SK-N-SH (cell line): ENCODE data around the gene SFMBT2. TPM values are rescaled to one million over a fixed set of nuclear protein-coding genes. Genes with fewer than 3 reads are reported as not detected.

Experiments
- CTCF ChIA-PET: fragments of 300-600, 350-600 bp; formaldehyde crosslinking; extraction: SDS; loops from one replicate; lab custom pipeline; 2021; lab: Yijun Ruan, JAX
- POLR2A ChIA-PET: fragments of 350-600 bp; sonication (Branson Sonifier 250); formaldehyde crosslinking; extraction: SDS; loops from one replicate; lab custom pipeline; 2020; ENCODE audit warnings: antibody characterized with exemption, inconsistent platforms; lab: Yijun Ruan, JAX
- DNase-seq: peaks from one replicate; pipeline ENCODE4 v3.0.0; 2012
- H2AFZ ChIP-seq: fragments of 200-600 bp; sonication (generic); 2 replicates; pipeline ENCODE4 v1.8.1; 2016; ENCODE audit warnings: antibody characterized with exemption, mild to moderate bottlenecking, low read depth
- H3F3A ChIP-seq: fragments of 200-600 bp; sonication (generic); replicated peaks from 2 replicates; pipeline ENCODE3; 2016; ENCODE audit warnings: antibody characterized with exemption, mild to moderate bottlenecking; ENCODE audit not compliant: insufficient read depth
- H3K27ac ChIP-seq, 2 experiments: fragments of 200-500 bp in 1 of 2; fragments of 200-600 bp in 1 of 2; sonication (Bioruptor generic) in 1 of 2; sonication (generic), shearing (Covaris generic) in 1 of 2; 2 replicates each; pipeline versions ENCODE4 v1.5.1 to v1.6.1; 2014 to 2016; ENCODE audit warnings: low read depth in 2 of 2, inconsistent platforms in 1 of 2, low read length in 1 of 2, mild to moderate bottlenecking in 1 of 2, mixed read lengths in 1 of 2
- H3K27me3 ChIP-seq: fragments of 200-600 bp; sonication (generic), shearing (Covaris generic); 2 replicates; pipeline ENCODE4 v1.6.1; 2016; ENCODE audit warnings: mixed run types; ENCODE audit not compliant: insufficient read depth
- H3K36me3 ChIP-seq, 2 experiments: fragments of 200-500 bp in 1 of 2; fragments of 200-600 bp in 1 of 2; sonication (Bioruptor generic) in 1 of 2; sonication (generic) in 1 of 2; replicated peaks in 1 of 2; 2 replicates each; pipeline versions ENCODE3 to v1.5.1; 2014 to 2016; ENCODE audit warnings: low read length in 1 of 2, mild to moderate bottlenecking in 1 of 2; ENCODE audit not compliant: insufficient read depth in 2 of 2, control insufficient read depth in 1 of 2
- H3K4me1 ChIP-seq, 2 experiments: fragments of 200-500 bp in 1 of 2; fragments of 200-600 bp in 1 of 2; sonication (Bioruptor generic) in 1 of 2; sonication (generic), shearing (Covaris generic) in 1 of 2; 2 replicates each; pipeline versions ENCODE4 v1.5.1 to v1.6.1; 2014 to 2016; ENCODE audit warnings: low read depth in 1 of 2, low read length in 1 of 2, mixed run types in 1 of 2; ENCODE audit not compliant: insufficient read depth in 2 of 2, control insufficient read depth in 1 of 2
- H3K4me2 ChIP-seq: fragments of 200-600 bp; sonication (generic), shearing (Covaris generic); 2 replicates; pipeline ENCODE4 v1.6.1; 2017; ENCODE audit warnings: mixed run types
- H3K4me3 ChIP-seq, 2 experiments: fragments of 200-500 bp in 1 of 2; fragments of 200-600 bp in 1 of 2; sonication (Bioruptor generic) in 1 of 2; sonication (generic), shearing (Covaris generic) in 1 of 2; 2 replicates each; pipeline versions ENCODE4 v1.5.1 to v1.8.1; 2014 to 2016; ENCODE audit warnings: low read depth in 2 of 2, inconsistent platforms in 1 of 2, low read length in 1 of 2, mild to moderate bottlenecking in 1 of 2, mixed read lengths in 1 of 2, moderate library complexity in 1 of 2
- H3K79me2 ChIP-seq: fragments of 200-600 bp; sonication (generic); 2 replicates; pipeline ENCODE4 v1.8.1; 2017; ENCODE audit warnings: mild to moderate bottlenecking; ENCODE audit not compliant: insufficient read depth
- H3K9ac ChIP-seq: fragments of 200-600 bp; sonication (generic); 2 replicates; pipeline ENCODE4 v1.6.1; 2017; ENCODE audit warnings: mixed run types
- H3K9me2 ChIP-seq: fragments of 200-600 bp; sonication (generic); 2 replicates; pipeline ENCODE4 v1.6.1; 2017; ENCODE audit warnings: mixed run types
- H3K9me3 ChIP-seq: fragments of 200-600 bp; sonication (generic); 2 replicates; pipeline ENCODE4 v1.6.1; 2017; ENCODE audit warnings: mixed run types, mild to moderate bottlenecking, moderate library complexity
- H4K20me1 ChIP-seq: fragments of 200-600 bp; sonication (generic); 2 replicates; pipeline ENCODE4 v1.6.1; 2017; ENCODE audit warnings: mild to moderate bottlenecking, mixed run types; ENCODE audit not compliant: insufficient read depth
- CHD2 ChIP-seq: fragments of 150-350 bp; IDR thresholded peaks from 2 replicates; pipeline ENCODE4 v1.6.1; 2018; ENCODE audit warnings: low read length; ENCODE audit not compliant: partially characterized antibody
- EZH2phosphoT487 ChIP-seq: fragments of 200-600 bp; sonication (generic); IDR thresholded peaks from 2 replicates; pipeline ENCODE4 v1.6.1; 2017; ENCODE audit warnings: low read depth, mixed run types, mild to moderate bottlenecking, antibody characterized with exemption, moderate library complexity, borderline replicate concordance
- FOXM1 ChIP-seq: IDR thresholded peaks from 2 replicates; pipeline ENCODE4 v1.4.0; 2012; ENCODE audit warnings: low read depth, mild to moderate bottlenecking
- GABPA ChIP-seq: IDR thresholded peaks from 2 replicates; pipeline ENCODE4 v1.4.0; 2012; ENCODE audit warnings: low read depth, mild to moderate bottlenecking
- IRF3 ChIP-seq: fragments of 150-350 bp; IDR thresholded peaks from 2 replicates; pipeline ENCODE4 v1.6.1; 2016; ENCODE audit warnings: mild to moderate bottlenecking, low read depth, low read length
- MXI1 ChIP-seq: IDR thresholded peaks from 2 replicates; pipeline ENCODE4 v1.6.1; 2012; ENCODE audit warnings: mild to moderate bottlenecking, low read depth, low read length, improper control_type of control experiment
- PBX3 ChIP-seq: IDR thresholded peaks from 2 replicates; pipeline ENCODE4; 2012
- RCOR1 ChIP-seq: fragments of 150-350 bp; IDR thresholded peaks from 2 replicates; pipeline ENCODE4 v1.6.1; 2017; ENCODE audit warnings: antibody characterized with exemption, low read length
- REST ChIP-seq: IDR thresholded peaks from 2 replicates; pipeline ENCODE4 v1.6.1; 2012; ENCODE audit warnings: mild to moderate bottlenecking, low read depth, low read length, moderate library complexity
- RFX5 ChIP-seq: IDR thresholded peaks from 2 replicates; pipeline ENCODE4 v1.6.1; 2012; ENCODE audit warnings: mild to moderate bottlenecking, improper control_type of control experiment, low read length
- ZBTB33 ChIP-seq: IDR thresholded peaks from 2 replicates; pipeline ENCODE4 v1.4.0; 2012; ENCODE audit warnings: low read depth, borderline replicate concordance
- WGBS: methylation state at CpG from one replicate; pipeline ENCODE4 v1.1.6; 2017; ENCODE audit warnings: low lambda C conversion rate; 5-methylcytosine and 5-hydroxymethylcytosine counted together
- polyA plus RNA-seq, 3 experiments: library from polyadenylated mRNA; depleted of rRNA; stranded (reverse); fragments of >200 nt; gene quantifications; 2 replicates each; pipeline ENCODE4 v1.2.3, GENCODE V29; 2012

The SFMBT2 gene
- polyA plus RNA-seq, 1 of the 3 experiments (the other 2 are of a cell fraction), result 0.20 TPM

- peak; percentile 41 for DNase-seq
- POLR2A ChIA-PET, result no interaction called here
Measured at GRCh38 chr10:7258948-7259523, 151.8 kb downstream of the SFMBT2 start.

GRCh38 chr10:7255517-7255916, 155.3 kb downstream of the SFMBT2 start:
- H3K79me2 ChIP-seq, result no peaks in the 10 kb centered on the region
- H3F3A ChIP-seq, result no peaks in the 10 kb centered on the region
- H3K4me3 ChIP-seq, result no peak overlapping the region
- DNase-seq, result no peak
- H3K36me3 ChIP-seq, result no peaks in the 10 kb centered on the region
- CTCF ChIA-PET, result interaction anchor here (1.2 to 3.2 kb wide), 3 partner anchors 11 to 155 kb away, joined by 3 to 16 read pairs (median 6); partner anchors contain the start of gene SFMBT2
- H3K27ac ChIP-seq, result peak overlapping the region in 1 of 2 experiments; percentile 3; a peak in 2 of 4 replicates
- H3K9me2 ChIP-seq, result no peaks in the 10 kb centered on the region
- no peaks in the 10 kb centered on the region for H3K9me3 ChIP-seq
- no peaks in the 10 kb centered on the region for H4K20me1 ChIP-seq
- 39% methylated on average over 2 of the region's 2 CpGs for WGBS
- no peaks in the 10 kb centered on the region for H3K27me3 ChIP-seq
- POLR2A ChIA-PET, result no interaction called here
- no peak overlapping the region for H3K9ac ChIP-seq
- H3K4me2 ChIP-seq, result no peak overlapping the region
- no peak overlapping the region for H2AFZ ChIP-seq
- peaks cover 0 to 31% of the 10 kb centered on the region in 2 experiments; a peak in 2 of 4 replicates for H3K4me1 ChIP-seq
- no peak for TF ChIP-seq PBX3
- no peak for TF ChIP-seq RFX5
- TF ChIP-seq ZBTB33, result no peak
- no peak for TF ChIP-seq EZH2phosphoT487
- no peak for TF ChIP-seq IRF3
- no peak for TF ChIP-seq MXI1
- no peak for TF ChIP-seq CHD2
- no peak for TF ChIP-seq RCOR1
- no peak for TF ChIP-seq FOXM1
- no peak for TF ChIP-seq GABPA
- no peak for TF ChIP-seq REST

More at GRCh38 chr10:7258948-7259523, 151.8 kb downstream of the SFMBT2 start:
- TF ChIP-seq ZBTB33 (no peak), MXI1 (peak; percentile 52; the same call in 1 of the 2 replicates)
- no peak overlapping the region for H2AFZ ChIP-seq
- H3K9me2 ChIP-seq, result no peaks in the 10 kb centered on the region
- H3K9me3 ChIP-seq, result no peaks in the 10 kb centered on the region
- no peaks in the 10 kb centered on the region for H3F3A ChIP-seq
- 30% methylated on average over 7 of the region's 8 CpGs for WGBS
- no peaks in the 10 kb centered on the region for H3K27me3 ChIP-seq
- CTCF ChIA-PET, result interaction anchor here (0.6 to 1.4 kb wide), 10 partner anchors 19 to 339 kb away, joined by 3 to 7 read pairs (median 3); no protein-coding TSS in a partner anchor
- no peaks in the 10 kb centered on the region for H4K20me1 ChIP-seq
- H3K27ac ChIP-seq, result peak overlapping the region in 1 of 2 experiments; percentile 51; a peak in 2 of 4 replicates
- H3K9ac ChIP-seq, result no peak overlapping the region
- H3K79me2 ChIP-seq, result no peaks in the 10 kb centered on the region
- H3K36me3 ChIP-seq, result no peaks in the 10 kb centered on the region
- no peak overlapping the region for H3K4me2 ChIP-seq
- H3K4me1 ChIP-seq, result peaks cover 0 to 30% of the 10 kb centered on the region in 2 experiments; a peak in 2 of 4 replicates
- no peak overlapping the region for H3K4me3 ChIP-seq
